Ishikawa (cell line): ENCODE data around the gene LFNG.

ENCODE experiments used
- CEBPB ChIP-seq: IDR thresholded peaks from 2 replicates; pipeline ENCODE4 v1.6.1; 2012
- CREB1 ChIP-seq: IDR thresholded peaks from 2 replicates; pipeline ENCODE4 v1.6.1; 2012; ENCODE audit warnings: low read depth
- EGR1 ChIP-seq: IDR thresholded peaks from 2 replicates; pipeline ENCODE4 v1.6.1; 2012
- EP300 ChIP-seq: IDR thresholded peaks from 2 replicates; pipeline ENCODE4 v1.6.1; 2012; ENCODE audit warnings: borderline replicate concordance
- FOXM1 ChIP-seq: IDR thresholded peaks from 2 replicates; pipeline ENCODE4 v1.6.1; 2012; ENCODE audit warnings: low read depth, borderline replicate concordance
- NFIC ChIP-seq: IDR thresholded peaks from 2 replicates; pipeline ENCODE4 v1.6.1; 2012
- RAD21 ChIP-seq: IDR thresholded peaks from 2 replicates; pipeline ENCODE4 v1.6.1; 2012; ENCODE audit warnings: low read depth
- TAF1 ChIP-seq: IDR thresholded peaks from 2 replicates; pipeline ENCODE4 v1.6.1; 2012; ENCODE audit warnings: low read depth, mild to moderate bottlenecking
- TCF12 ChIP-seq: IDR thresholded peaks from 2 replicates; pipeline ENCODE4 v1.6.1; 2012; ENCODE audit warnings: low read depth
- TEAD4 ChIP-seq: IDR thresholded peaks from 2 replicates; pipeline ENCODE4 v1.6.1; 2012
- YY1 ChIP-seq: IDR thresholded peaks from 2 replicates; pipeline ENCODE4 v1.6.1; 2012; ENCODE audit warnings: low read depth
- ZBTB7A ChIP-seq: IDR thresholded peaks from 2 replicates; pipeline ENCODE4 v1.6.1; 2012; ENCODE audit warnings: low read depth
- TF ChIP-seq, protein P1 (sequence below): IDR thresholded peaks from 2 replicates; pipeline ENCODE4 v1.6.1; 2012; ENCODE audit warnings: low read depth, mild to moderate bottlenecking
- TF ChIP-seq, protein P2 (sequence below): IDR thresholded peaks from 2 replicates; pipeline ENCODE4 v1.6.1; 2012
- TF ChIP-seq, protein P3 (sequence below): IDR thresholded peaks from 2 replicates; pipeline ENCODE4 v1.6.1; 2012

Gene LFNG

DNA sequence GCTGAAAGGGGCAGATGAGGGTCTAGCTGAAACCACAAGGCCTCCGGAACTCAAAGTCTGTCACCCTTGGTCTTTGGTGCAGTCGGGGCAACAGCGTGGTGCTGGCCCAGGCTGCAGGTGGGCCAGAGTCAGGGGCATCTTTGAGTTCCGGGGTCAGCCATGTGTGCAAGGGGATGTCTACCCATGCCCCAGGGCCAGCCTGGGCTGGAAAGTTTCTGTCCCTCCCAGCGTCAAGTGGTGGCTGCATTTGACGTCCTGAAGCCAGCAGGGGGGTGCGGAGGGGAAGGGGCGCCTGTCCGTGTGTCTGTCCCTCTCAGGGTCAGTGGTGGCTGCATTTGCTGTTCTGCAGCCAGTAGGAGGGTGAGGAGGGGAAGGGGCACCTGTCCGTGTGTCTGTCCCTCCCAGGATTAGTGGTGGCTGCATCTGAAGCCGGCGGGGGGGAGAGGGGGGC, 35.1 kb downstream of the LFNG start:
- TF ChIP-seq ZBTB7A (no peak), CEBPB (no peak), EGR1 (no peak), NFIC (no peak), TAF1 (no peak), RAD21 (no peak), FOXM1 (no peak), YY1 (no peak), TCF12 (no peak), EP300 (no peak), TEAD4 (no peak), CREB1 (no peak)
- TF ChIP-seq, protein P1, sequence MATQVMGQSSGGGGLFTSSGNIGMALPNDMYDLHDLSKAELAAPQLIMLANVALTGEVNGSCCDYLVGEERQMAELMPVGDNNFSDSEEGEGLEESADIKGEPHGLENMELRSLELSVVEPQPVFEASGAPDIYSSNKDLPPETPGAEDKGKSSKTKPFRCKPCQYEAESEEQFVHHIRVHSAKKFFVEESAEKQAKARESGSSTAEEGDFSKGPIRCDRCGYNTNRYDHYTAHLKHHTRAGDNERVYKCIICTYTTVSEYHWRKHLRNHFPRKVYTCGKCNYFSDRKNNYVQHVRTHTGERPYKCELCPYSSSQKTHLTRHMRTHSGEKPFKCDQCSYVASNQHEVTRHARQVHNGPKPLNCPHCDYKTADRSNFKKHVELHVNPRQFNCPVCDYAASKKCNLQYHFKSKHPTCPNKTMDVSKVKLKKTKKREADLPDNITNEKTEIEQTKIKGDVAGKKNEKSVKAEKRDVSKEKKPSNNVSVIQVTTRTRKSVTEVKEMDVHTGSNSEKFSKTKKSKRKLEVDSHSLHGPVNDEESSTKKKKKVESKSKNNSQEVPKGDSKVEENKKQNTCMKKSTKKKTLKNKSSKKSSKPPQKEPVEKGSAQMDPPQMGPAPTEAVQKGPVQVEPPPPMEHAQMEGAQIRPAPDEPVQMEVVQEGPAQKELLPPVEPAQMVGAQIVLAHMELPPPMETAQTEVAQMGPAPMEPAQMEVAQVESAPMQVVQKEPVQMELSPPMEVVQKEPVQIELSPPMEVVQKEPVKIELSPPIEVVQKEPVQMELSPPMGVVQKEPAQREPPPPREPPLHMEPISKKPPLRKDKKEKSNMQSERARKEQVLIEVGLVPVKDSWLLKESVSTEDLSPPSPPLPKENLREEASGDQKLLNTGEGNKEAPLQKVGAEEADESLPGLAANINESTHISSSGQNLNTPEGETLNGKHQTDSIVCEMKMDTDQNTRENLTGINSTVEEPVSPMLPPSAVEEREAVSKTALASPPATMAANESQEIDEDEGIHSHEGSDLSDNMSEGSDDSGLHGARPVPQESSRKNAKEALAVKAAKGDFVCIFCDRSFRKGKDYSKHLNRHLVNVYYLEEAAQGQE = no peak
- TF ChIP-seq, protein P2, sequence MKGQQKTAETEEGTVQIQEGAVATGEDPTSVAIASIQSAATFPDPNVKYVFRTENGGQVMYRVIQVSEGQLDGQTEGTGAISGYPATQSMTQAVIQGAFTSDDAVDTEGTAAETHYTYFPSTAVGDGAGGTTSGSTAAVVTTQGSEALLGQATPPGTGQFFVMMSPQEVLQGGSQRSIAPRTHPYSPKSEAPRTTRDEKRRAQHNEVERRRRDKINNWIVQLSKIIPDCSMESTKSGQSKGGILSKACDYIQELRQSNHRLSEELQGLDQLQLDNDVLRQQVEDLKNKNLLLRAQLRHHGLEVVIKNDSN = no peak
- TF ChIP-seq, protein P3, sequence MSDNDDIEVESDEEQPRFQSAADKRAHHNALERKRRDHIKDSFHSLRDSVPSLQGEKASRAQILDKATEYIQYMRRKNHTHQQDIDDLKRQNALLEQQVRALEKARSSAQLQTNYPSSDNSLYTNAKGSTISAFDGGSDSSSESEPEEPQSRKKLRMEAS = no peak

DNA sequence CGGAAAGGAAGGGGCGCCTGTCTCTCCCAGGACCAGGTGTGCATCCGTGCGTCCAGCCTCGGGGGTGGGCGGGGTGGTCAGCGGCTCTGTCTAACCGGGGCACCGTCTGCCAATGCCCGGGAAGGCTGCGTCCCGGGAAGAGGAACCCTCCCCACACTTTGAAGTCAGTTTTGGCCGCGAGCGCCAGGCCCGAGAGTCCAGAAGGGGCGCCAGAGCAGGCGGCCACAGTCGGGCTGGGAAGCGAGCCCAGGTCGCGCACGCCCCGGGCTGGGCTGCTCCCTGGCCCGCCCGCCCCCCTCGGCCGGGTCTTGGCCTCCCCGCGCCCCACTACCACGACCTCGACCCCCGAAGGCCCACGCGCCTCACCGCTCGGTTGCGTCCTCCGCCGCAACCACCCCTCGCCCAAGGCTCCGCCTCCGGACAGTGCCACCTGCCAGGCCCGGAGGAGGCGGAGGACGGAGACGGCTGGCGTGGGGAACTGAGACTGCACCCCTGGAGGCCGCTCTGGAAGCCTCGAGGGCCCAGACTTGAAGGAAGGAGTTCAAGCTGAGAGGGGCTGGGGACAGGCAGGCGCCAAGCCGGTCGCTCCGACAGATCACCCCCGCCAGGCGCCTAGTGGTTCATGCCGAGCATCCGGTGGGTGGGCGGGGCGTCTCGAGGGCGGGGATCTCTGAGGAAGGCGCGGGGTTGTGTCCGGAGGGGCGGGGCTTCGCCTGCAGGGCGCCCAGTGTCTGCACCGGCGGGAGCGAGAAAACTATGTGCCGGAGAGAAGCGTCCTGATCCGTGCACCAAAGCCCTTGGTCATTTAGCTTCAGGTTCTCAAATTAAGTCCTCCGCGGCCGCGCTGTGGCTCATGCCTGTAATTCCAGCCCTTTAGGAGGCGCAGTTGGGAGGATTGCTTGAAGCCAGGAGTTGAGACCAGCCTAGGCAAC, 35.8 kb downstream of the LFNG start, which contains the start of gene BRAT1:
BRAT1 (minus strand) TSS at position 404 of the 932 bp plus-strand sequence. CDS start 1,093 bp downstream, outside the sequence.
- TF ChIP-seq YY1 (peak; percentile 32; the same call in 1 of the 2 replicates), EGR1 (peak; percentile 13; the same call in 1 of the 2 replicates), EP300 (peak; percentile 66; the same call in 1 of the 2 replicates), TAF1 (peak; percentile 40; the same call in 1 of the 2 replicates), ZBTB7A (peak; percentile 81; the same call in 1 of the 2 replicates), FOXM1 (no peak), RAD21 (peak; percentile 31; the same call in 1 of the 2 replicates)
- TF ChIP-seq, protein P3 = peak; percentile 70
- TF ChIP-seq, protein P1 = no peak

DNA sequence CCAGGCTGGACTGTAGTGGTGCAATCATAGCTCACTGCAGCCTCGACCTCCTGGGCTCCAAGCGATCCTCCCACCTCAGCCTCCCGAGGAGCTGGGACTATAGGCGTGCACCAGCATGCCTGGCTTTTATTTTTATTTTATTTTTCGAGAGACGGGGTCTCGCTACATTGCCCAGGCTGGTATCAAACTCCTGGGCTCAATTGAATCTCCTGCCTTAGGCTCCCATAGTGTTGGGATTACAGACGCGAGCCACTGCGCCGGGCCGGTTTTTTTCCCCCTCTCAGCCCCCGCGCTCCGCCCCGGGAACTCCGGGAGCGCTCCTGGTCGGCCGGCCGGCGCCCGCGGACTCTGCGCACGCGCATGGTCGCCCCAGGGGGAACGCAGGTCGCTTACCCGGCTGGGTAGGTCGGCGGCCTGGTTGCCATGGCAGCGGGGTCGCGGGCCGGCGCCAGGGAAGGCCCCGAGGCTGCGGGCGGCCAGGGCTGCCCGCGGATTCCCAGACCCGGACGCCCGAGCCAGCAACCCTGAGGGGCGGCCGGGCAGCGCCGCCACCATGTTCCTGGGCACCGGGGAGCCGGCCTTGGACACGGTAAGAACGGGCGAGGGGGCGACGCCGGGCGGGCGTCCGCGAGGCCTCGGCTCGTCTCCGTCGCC, 39.2 kb downstream of the LFNG start, which contains the start of gene IQCE:
IQCE (plus strand) TSS at position 351 of the 654 bp plus-strand sequence; CDS start at position 554, 203 bp downstream.
- TF ChIP-seq EGR1 = peak; percentile 57; the same call in 1 of the 2 replicates
- 0 out of 2 replicates have a peak, but pooled peaks have one; percentile 23 for TF ChIP-seq FOXM1
- no peak for TF ChIP-seq TEAD4
- TF ChIP-seq CEBPB = no peak
- no peak for TF ChIP-seq NFIC
- TF ChIP-seq, protein P3 = peak; percentile 44; the same call in 1 of the 2 replicates
- TF ChIP-seq, protein P2 = no peak
- TF ChIP-seq, protein P1 = no peak
- TF ChIP-seq CREB1 = no peak
- no peak for TF ChIP-seq RAD21
- TF ChIP-seq ZBTB7A = peak; percentile 75; the same call in 1 of the 2 replicates
- no peak for TF ChIP-seq TCF12
- TF ChIP-seq YY1 = peak; percentile 19; the same call in 1 of the 2 replicates
- no peak for TF ChIP-seq TAF1
- TF ChIP-seq EP300 = no peak
